SKM-1 (cell line): Measurements from ENCODE around the gene STON1.
"Not testable (repeated sequence)": the region's sequence is repeated elsewhere in the genome, so short reads cannot be mapped to it uniquely, and the experiment has no call there.

ENCODE experiments used
- DNase-seq: peaks from one replicate; lab custom pipeline; 2025; ENCODE audit not compliant: unreplicated experiment; lab: John Stamatoyannopoulos, UW

The STON1 gene

DNA sequence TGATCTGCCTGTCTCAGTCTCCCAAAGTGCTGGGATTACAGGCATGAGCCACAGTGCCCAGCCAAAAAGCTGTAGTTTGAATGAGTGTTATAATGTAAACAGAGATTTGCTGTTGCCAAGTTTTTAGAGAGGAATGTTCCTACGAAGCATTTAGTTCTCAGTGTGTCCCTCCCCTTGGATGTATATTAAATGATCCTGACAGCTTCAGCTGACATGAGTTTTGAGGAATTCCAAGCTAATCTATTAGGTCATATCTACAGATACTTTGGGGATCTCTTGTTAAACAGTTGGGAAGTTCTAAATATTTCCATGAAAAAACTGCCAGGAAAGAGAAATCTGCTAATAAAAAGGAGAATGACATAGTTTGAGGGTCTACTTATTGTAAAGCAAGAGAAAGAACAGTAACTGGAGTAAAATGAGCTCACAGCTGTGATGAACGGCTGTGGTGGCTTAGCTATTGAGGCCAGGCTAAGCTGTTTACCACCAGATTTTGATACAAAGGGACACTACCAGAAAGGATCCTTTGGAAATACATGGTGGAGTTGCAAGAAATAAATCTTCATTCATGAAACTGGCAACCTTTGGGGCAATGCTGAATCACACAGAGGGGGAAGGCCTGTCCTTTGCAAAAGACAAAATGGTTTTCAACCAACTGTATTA lies 2.6 kb upstream of the STON1 start:
- no peak for DNase-seq

DNA sequence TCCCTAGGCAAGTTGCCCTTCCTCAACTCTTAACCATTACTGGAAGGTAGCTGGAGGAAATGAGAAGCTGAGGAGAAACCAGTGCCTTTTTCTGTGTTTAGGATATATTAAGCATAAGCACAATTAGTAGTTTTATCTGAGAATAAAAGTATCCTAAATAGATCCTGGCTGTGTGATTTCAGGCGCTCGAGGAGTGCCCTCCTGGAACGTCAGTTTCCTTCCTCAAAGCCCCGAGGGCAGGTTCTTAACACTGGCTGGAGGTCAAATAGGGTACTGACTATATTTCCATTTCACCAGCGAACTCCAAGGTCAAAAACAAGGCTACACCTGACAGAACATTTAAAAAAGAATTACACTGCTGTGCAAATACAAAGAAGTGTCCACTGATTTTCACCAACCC lies 1.5 kb upstream of the STON1 start:
- DNase-seq = no peak

GRCh38 chr2:48529194-48529593 lies 760 bp upstream of the STON1 start:
- no peak for DNase-seq

- DNase-seq = no peak
These were observed 300 bp upstream of the STON1 start for GRCh38 chr2:48529676-48530032.

GRCh38 chr2:48531141-48531648 lies 1.2 kb downstream of the STON1 start:
- DNase-seq = no peak

DNA sequence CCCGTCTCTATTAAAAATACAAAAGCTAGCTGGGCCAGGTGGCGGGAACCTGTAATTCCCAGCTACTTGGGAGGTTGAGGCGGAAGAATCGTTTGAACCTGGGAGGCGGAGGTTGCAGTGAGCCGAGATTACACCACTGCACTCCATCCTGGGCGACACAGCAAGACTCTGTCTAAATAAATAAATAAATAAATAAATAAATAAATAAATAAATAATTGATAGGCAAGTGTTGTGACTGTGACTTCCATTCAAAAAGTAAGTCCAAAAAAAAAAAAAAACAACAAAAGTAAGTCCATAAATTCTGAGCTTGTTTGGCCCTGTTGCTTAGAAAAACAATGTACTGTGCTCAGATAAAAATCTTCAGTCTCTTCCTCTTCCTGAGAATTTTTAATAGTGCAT lies 2.2 kb downstream of the STON1 start:
- DNase-seq = no peak

- no peak for DNase-seq
These were observed 2.9 kb downstream of the STON1 start for GRCh38 chr2:48532824-48533223.

- DNase-seq = no peak
These were observed 4.8 kb downstream of the STON1 start for GRCh38 chr2:48534781-48535180.

- DNase-seq = no peak
These were observed 10.4 kb downstream of the STON1 start for GRCh38 chr2:48540237-48540935.

GRCh38 chr2:48541666-48542389 lies 11.9 kb downstream of the STON1 start:
- no peak for DNase-seq

GRCh38 chr2:48543895-48544294 lies 13.9 kb downstream of the STON1 start:
- no peak for DNase-seq

DNA sequence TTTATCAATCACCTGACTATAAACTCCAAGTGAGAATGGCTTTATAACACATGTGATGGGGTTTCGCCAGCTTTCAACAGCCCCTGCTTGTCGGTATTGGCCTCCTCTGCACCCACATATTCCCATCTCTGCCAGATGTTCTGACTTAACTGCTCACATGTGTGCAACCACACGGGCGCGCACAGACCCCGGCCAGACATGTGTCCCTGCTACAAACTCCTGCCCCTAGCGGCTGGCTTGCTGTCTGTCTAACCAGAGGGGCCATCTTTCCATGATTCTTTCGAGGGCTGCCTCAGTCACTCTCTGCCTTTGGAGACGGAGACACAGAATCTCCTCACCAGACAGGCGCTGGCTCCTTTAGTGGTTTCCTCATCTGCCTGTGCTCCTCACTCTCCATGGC lies 15.3 kb downstream of the STON1 start:
- no peak for DNase-seq

DNA sequence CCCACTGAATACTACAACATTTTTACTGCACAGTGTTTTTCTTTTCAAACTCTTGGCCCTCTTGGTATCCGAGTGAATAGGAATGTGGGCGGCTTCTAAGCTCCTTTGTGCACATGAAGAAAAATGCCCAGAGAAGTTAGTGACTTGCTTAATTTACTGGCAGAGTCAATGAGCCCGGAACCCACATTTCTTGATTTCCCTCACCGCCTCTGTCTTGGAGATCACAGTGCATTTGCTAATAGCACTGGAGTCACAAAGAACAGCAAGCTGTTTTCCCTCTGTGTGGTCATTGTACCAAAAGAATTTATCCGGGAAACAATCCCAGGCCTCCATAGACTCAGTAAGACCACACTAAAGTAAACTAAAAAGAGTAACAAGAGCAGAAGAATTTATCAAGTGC lies 18.9 kb downstream of the STON1 start:
- no peak for DNase-seq

DNA sequence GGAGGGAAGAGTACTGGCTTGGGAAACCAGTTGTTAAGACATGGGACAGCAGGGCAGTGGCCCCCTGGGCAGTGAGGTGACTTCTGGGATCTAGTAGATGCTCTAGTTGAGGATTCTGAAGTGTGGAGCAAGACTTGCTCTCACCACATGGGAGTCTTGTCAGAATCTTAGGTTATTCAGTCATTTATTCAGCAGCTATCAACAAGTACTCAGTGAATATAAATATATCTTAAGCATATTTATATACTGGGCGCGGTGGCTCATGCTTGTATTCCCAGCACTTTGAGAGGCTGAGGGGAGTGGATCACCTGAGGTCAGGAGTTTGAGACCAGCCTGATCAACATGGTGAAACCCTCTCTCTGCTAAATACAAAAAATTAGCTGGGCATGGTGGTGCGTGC lies 20.0 kb downstream of the STON1 start:
- DNase-seq = no peak

- DNase-seq = no peak
These were observed 21.6 kb downstream of the STON1 start for GRCh38 chr2:48551548-48551947.

- DNase-seq = not testable (repeated sequence)
These were observed 25.1 kb downstream of the STON1 start for GRCh38 chr2:48555071-48555470.

- no peak for DNase-seq
These were observed 28.5 kb downstream of the STON1 start for GRCh38 chr2:48558456-48558855.

- DNase-seq = no peak
These were observed 30.7 kb downstream of the STON1 start for GRCh38 chr2:48560546-48561209.

- no peak for DNase-seq
These were observed 32.3 kb downstream of the STON1 start for GRCh38 chr2:48562281-48562680.

GRCh38 chr2:48566592-48567310 lies 36.8 kb downstream of the STON1 start:
- no peak for DNase-seq

- DNase-seq = no peak
These were observed 37.7 kb downstream of the STON1 start for GRCh38 chr2:48567671-48568070.
